H9 (cell line): ENCODE measurements around the gene DDIT4. TPM values are rescaled to one million over a fixed set of nuclear protein-coding genes. Genes with fewer than 3 reads are reported as not detected.

Experiments used
- DNase-seq: peaks from one replicate; pipeline ENCODE4 v3.0.0-alpha.2; 2017
- H2AFZ ChIP-seq: one replicate; pipeline ENCODE4 v1.6.1; 2013; ENCODE audit warnings: mild to moderate bottlenecking, low read length, control low read depth, moderate library complexity
- H2AK5ac ChIP-seq: 2 replicates; pipeline ENCODE4 v1.6.1; 2013; ENCODE audit warnings: low read length, control low read depth, mixed read lengths; ENCODE audit not compliant: insufficient read length
- H2BK120ac ChIP-seq: one replicate; pipeline ENCODE4 v1.6.1; 2013; ENCODE audit warnings: low read depth, mild to moderate bottlenecking, low read length, control low read depth, inconsistent platforms; ENCODE audit not compliant: poor library complexity, severe bottlenecking
- H2BK12ac ChIP-seq: 2 replicates; pipeline ENCODE4 v1.6.1; 2013; ENCODE audit warnings: low read length, control low read depth, mixed read lengths, low read depth; ENCODE audit not compliant: insufficient read length
- H2BK15ac ChIP-seq: 2 replicates; pipeline ENCODE4 v1.6.1; 2013; ENCODE audit warnings: low read depth, low read length, control low read depth
- H2BK20ac ChIP-seq: one replicate; pipeline ENCODE4 v1.6.1; 2013; ENCODE audit warnings: low read depth, mild to moderate bottlenecking, low read length, control low read depth, inconsistent platforms; ENCODE audit not compliant: poor library complexity, severe bottlenecking
- H2BK5ac ChIP-seq: 2 replicates; pipeline ENCODE4 v1.6.1; 2013; ENCODE audit warnings: low read length, control low read depth, mixed read lengths; ENCODE audit not compliant: insufficient read length
- H3K14ac ChIP-seq: 2 replicates; pipeline ENCODE4 v1.6.1; 2013; ENCODE audit warnings: low read length, control low read depth; ENCODE audit not compliant: insufficient read depth
- H3K18ac ChIP-seq: 2 replicates; pipeline ENCODE4 v1.6.1; 2013; ENCODE audit warnings: low read depth, mild to moderate bottlenecking, mixed read lengths, low read length, control low read depth; ENCODE audit not compliant: insufficient read length
- H3K23ac ChIP-seq: 2 replicates; pipeline ENCODE4 v1.6.1; 2013; ENCODE audit warnings: low read length, control low read depth, mixed read lengths, low read depth; ENCODE audit not compliant: insufficient read length
- H3K23me2 ChIP-seq: 2 replicates; pipeline ENCODE4 v1.6.1; 2013; ENCODE audit warnings: low read depth, mild to moderate bottlenecking, mixed read lengths, low read length, control low read depth; ENCODE audit not compliant: insufficient read length, poor library complexity, severe bottlenecking
- H3K27ac ChIP-seq: 2 replicates; pipeline ENCODE4 v1.5.1; 2013; ENCODE audit warnings: low read length, control low read depth, mixed read lengths, low read depth; ENCODE audit not compliant: insufficient read length
- H3K27me3 ChIP-seq: 2 replicates; pipeline ENCODE4 v1.6.1; 2013; ENCODE audit warnings: low read length, control low read depth, inconsistent platforms; ENCODE audit not compliant: insufficient read depth
- H3K4ac ChIP-seq: 2 replicates; pipeline ENCODE4 v1.6.1; 2013; ENCODE audit warnings: low read depth, mild to moderate bottlenecking, control low read depth, inconsistent platforms, low read length, moderate library complexity
- H3K4me1 ChIP-seq: 2 replicates; pipeline ENCODE4 v1.6.1; 2013; ENCODE audit warnings: low read length, control low read depth, inconsistent platforms; ENCODE audit not compliant: insufficient read depth
- H3K4me2 ChIP-seq: 2 replicates; pipeline ENCODE4 v1.6.1; 2013; ENCODE audit warnings: low read length, control low read depth, mixed read lengths; ENCODE audit not compliant: insufficient read length, insufficient read depth
- H3K56ac ChIP-seq: 2 replicates; pipeline ENCODE4 v1.6.1; 2013; ENCODE audit warnings: low read depth, mild to moderate bottlenecking, mixed read lengths, low read length, control low read depth; ENCODE audit not compliant: insufficient read length
- H3K79me1 ChIP-seq: 2 replicates; pipeline ENCODE4 v1.6.1; 2013; ENCODE audit warnings: low read depth, mild to moderate bottlenecking, moderate library complexity, low read length, control low read depth, inconsistent platforms; ENCODE audit not compliant: insufficient read depth, poor library complexity, severe bottlenecking
- H3K79me2 ChIP-seq: 2 replicates; pipeline ENCODE4 v1.6.1; 2013; ENCODE audit warnings: low read length, control low read depth, inconsistent platforms; ENCODE audit not compliant: insufficient read depth
- H3K9ac ChIP-seq: 2 replicates; pipeline ENCODE4 v1.6.1; 2013; ENCODE audit warnings: low read length, control low read depth, mixed read lengths; ENCODE audit not compliant: insufficient read length; ENCODE audit errors: extremely low read depth
- H3K9me3 ChIP-seq: one replicate; pipeline ENCODE4 v1.6.1; 2013; ENCODE audit warnings: low read depth, low read length, inconsistent platforms; ENCODE audit not compliant: control insufficient read depth
- H3T11ph ChIP-seq: one replicate; pipeline ENCODE4 v1.6.1; 2013; ENCODE audit warnings: mild to moderate bottlenecking, low read length, control low read depth, inconsistent platforms
- H4K20me1 ChIP-seq: one replicate; pipeline ENCODE4 v1.6.1; 2013; ENCODE audit not compliant: control insufficient read depth, insufficient read length, insufficient read depth
- H4K5ac ChIP-seq: 2 replicates; pipeline ENCODE4 v1.6.1; 2013; ENCODE audit warnings: low read depth, mild to moderate bottlenecking, mixed read lengths, low read length, control low read depth; ENCODE audit not compliant: insufficient read length
- H4K8ac ChIP-seq: replicated peaks from 2 replicates; pipeline ENCODE4 v1.6.1; 2013; ENCODE audit warnings: low read length, control low read depth, mixed read lengths, low read depth; ENCODE audit not compliant: insufficient read length
- H4K91ac ChIP-seq: 2 replicates; pipeline ENCODE4 v1.6.1; 2013; ENCODE audit warnings: low read depth, mild to moderate bottlenecking, moderate library complexity, mixed read lengths, low read length, control low read depth; ENCODE audit not compliant: insufficient read length
- H3K27ac Mint-ChIP-seq, 3 experiments: 2 replicates in 2 of 3; 3 replicates in 1 of 3; pipeline ENCODE4 v1.8.0; 2020 to 2021; ENCODE audit warnings: mixed read lengths in 3 of 3, mild to moderate bottlenecking in 1 of 3, moderate library complexity in 1 of 3
- H3K27me3 Mint-ChIP-seq: 2 replicates; pipeline ENCODE4 v1.8.0; 2021; ENCODE audit warnings: low read depth, mild to moderate bottlenecking, moderate library complexity, mixed read lengths
- H3K36me3 Mint-ChIP-seq, 3 experiments: 2 replicates in 2 of 3; 3 replicates in 1 of 3; pipeline ENCODE4 v1.8.0; 2020 to 2021; ENCODE audit warnings: low read depth in 3 of 3, mixed read lengths in 3 of 3; ENCODE audit not compliant: insufficient read depth in 1 of 3
- H3K4me1 Mint-ChIP-seq, 2 experiments: 2 replicates each; pipeline ENCODE4 v1.8.0; 2020; ENCODE audit warnings: mixed read lengths in 2 of 2
- H3K4me3 Mint-ChIP-seq, 2 experiments: 2 replicates in 1 of 2; 3 replicates in 1 of 2; pipeline ENCODE4 v1.8.0; 2020 to 2021; ENCODE audit warnings: mild to moderate bottlenecking in 2 of 2, mixed read lengths in 2 of 2, moderate library complexity in 1 of 2
- H3K9me3 Mint-ChIP-seq, 2 experiments: 2 replicates in 1 of 2; 3 replicates in 1 of 2; pipeline ENCODE4 v1.8.0; 2020; ENCODE audit warnings: mild to moderate bottlenecking in 2 of 2, mixed read lengths in 2 of 2, moderate library complexity in 1 of 2
- WGBS: extraction: QIAGEN DNeasy Blood & Tissue Kit; methylation state at CpG from one replicate; pipeline ENCODE4 v1.1.7; 2013; ENCODE audit warnings: missing lambda C conversion rate, low lambda C conversion rate, mixed read lengths; ENCODE audit not compliant: insufficient read length; ENCODE audit errors: extremely low coverage; 5-methylcytosine and 5-hydroxymethylcytosine counted together
- total RNA-seq: library from RNA; stranded (reverse); gene quantifications from 2 replicates; pipeline ENCODE4 v1.2.1, GENCODE V29; 2021
- TF ChIP-seq, protein P1 (sequence below): fragments of 200-600 bp; sonication (generic); conservative IDR thresholded peaks from 3 replicates; pipeline ENCODE4 v1.8.0; 2021; ENCODE audit warnings: antibody characterized with exemption, mild to moderate bottlenecking

Gene DDIT4
- total RNA-seq, 1 experiment from 2014 or later: 84.0 TPM

DNA sequence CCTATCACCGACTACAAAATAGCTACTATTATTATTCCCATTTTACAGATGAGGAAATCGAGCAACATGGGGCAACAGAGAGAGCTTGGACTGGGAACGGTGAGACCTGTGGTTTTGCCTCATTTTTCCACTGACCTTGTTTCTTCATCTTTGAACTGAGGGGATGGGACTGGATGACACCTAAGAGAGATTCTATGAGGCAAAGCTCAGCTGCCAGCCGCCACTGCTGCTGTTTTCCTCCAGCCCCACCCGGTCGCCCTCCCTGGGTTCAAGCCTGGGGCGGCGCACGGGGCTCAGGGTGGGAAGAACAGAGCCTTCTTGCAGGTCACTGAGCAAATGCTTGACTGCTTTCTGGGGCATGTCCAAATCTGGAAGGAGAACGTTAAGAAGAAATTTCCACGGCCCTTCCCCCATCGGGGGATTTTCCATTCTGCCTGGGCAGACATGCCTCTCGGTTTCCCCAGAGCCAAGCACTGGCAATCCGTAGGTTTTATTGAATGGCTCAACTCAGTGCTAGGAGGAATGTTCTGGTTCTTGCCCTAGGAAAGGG lies 12.3 kb downstream of the DDIT4 start:
- Histone ChIP-seq H2AK5ac (no peak overlapping the region), H3K9ac (no peak overlapping the region), H3K9me3 (no peaks in the 10 kb centered on the region), H3K23me2 (no peaks in the 10 kb centered on the region), H4K5ac (no peak overlapping the region), H4K20me1 (no peaks in the 10 kb centered on the region), H3K4me2 (no peak overlapping the region), H3K23ac (no peak overlapping the region), H2BK120ac (no peak overlapping the region), H3K14ac (no peak overlapping the region), H3K27ac (no peak overlapping the region), H2BK12ac (no peak overlapping the region), H3K4me1 (no peaks in the 10 kb centered on the region; the same call in 1 of the 2 replicates), H3K79me2 (no peaks in the 10 kb centered on the region), H3K79me1 (no peaks in the 10 kb centered on the region), H3K4ac (no peak overlapping the region), H2BK20ac (no peak overlapping the region), H3T11ph (no peak overlapping the region), H4K8ac (no peak overlapping the region), H4K91ac (no peak overlapping the region), H3K56ac (no peak overlapping the region), H2BK15ac (no peak overlapping the region), H2AFZ (no peak overlapping the region), H3K27me3 (no peaks in the 10 kb centered on the region), H2BK5ac (no peak overlapping the region), H3K18ac (no peak overlapping the region)
- Mint-ChIP-seq H3K9me3 (0 out of 5 replicates have a peak, but pooled peaks cover 0 to 2% of the 10 kb centered on the region in 2 experiments), H3K27ac (peak overlapping the region in 1 of 3 experiments; percentile 68; a peak in 1 of 7 replicates), H3K4me3 (no peak overlapping the region), H3K4me1 (peaks cover 3 to 9% of the 10 kb centered on the region in 2 experiments), H3K27me3 (no peaks in the 10 kb centered on the region), H3K36me3 (no peaks in the 10 kb centered on the region; a peak in 1 of 7 replicates)
- TF ChIP-seq, protein P1, sequence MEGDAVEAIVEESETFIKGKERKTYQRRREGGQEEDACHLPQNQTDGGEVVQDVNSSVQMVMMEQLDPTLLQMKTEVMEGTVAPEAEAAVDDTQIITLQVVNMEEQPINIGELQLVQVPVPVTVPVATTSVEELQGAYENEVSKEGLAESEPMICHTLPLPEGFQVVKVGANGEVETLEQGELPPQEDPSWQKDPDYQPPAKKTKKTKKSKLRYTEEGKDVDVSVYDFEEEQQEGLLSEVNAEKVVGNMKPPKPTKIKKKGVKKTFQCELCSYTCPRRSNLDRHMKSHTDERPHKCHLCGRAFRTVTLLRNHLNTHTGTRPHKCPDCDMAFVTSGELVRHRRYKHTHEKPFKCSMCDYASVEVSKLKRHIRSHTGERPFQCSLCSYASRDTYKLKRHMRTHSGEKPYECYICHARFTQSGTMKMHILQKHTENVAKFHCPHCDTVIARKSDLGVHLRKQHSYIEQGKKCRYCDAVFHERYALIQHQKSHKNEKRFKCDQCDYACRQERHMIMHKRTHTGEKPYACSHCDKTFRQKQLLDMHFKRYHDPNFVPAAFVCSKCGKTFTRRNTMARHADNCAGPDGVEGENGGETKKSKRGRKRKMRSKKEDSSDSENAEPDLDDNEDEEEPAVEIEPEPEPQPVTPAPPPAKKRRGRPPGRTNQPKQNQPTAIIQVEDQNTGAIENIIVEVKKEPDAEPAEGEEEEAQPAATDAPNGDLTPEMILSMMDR: no peak
- DNase-seq: no peak
- no CpG with 5 or more reads among the region's 14 CpGs for WGBS
